NCI-H2227 (cell line): Measurements from ENCODE around the gene HSF2.
"Not testable (repeated sequence)": the region's sequence is repeated elsewhere in the genome, so short reads cannot be mapped to it uniquely, and the experiment has no call there.

Experiments used
- DNase-seq: peaks from one replicate; lab custom pipeline; 2025; ENCODE audit not compliant: unreplicated experiment; lab: John Stamatoyannopoulos, UW

Gene HSF2

DNA sequence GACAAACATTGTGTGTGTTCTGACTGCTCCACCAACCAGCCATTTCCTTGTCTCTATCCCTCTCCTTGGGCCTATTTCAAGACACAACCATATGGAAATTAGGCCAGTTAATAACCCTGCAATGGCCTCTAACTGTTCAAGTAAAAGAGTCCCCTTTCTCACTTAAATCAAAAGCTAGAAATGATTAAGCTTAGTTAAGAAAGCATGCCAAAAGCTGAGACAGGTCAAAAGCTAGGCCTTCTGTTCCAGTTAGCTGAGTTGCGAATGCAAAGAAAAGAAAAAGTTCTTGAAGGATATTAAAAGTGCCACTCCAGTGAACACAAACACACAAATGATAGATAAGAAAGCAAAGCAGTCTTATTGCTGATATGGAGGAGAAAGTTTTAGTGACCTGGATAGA is 49.6 kb downstream of the HSF2 start:
- DNase-seq = no peak

DNA sequence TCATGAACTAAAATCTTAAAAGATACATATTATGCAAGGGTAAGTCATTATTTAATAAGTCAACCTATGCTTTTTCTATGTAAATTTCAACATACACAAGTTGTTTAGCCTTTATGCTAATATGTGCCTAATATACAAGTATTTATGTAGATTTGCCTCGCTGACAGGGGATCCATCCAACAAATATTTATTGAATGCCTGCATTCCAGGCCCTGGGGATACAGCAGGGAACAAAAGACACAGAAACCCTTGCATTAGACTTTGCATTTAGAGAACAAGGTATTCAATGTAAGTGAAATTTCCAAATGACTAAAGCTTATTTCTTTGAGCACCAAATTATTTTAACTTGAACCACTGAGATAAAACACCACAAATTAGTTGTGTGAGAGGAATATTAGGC is 53.1 kb downstream of the HSF2 start:
- DNase-seq = no peak

DNA sequence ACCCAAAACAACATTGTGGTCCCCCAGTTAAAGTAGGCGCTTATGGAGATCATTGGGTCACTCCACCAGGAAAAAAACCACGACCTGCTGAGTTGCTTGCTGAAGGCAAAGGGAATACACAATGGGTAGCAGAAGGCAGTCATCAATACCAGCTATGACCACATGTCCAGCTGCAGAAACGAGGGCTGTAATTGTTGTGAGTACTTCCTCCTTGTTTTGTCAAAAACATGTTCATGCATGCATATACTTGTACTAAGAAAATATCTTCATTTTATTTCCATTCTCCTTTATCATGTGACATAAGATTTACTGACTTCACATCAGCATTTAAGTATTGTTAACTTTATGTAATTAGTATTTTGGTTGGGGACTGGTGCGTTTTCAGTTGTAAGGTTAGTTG is 55.2 kb downstream of the HSF2 start:
- DNase-seq = no peak

DNA sequence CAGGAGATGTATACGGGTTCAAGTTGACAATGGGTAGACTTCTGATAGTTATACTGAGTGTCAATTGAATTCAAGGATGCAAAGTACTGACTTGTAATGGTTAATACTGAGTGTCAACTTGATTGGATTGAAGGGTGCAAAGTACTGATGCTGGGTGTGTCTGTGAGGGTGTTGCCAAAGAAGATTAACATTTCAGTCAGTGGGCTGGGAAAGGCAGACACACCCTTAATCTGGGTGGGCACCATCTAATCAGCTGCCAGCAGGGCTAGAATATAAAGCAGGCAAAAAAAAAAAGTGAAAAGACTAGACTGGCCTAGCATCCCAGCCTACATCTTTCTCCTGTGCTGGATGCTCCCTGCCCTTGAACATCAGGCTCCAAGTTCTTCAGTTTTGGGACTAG is 55.7 kb downstream of the HSF2 start:
- DNase-seq = not testable (repeated sequence)

DNA sequence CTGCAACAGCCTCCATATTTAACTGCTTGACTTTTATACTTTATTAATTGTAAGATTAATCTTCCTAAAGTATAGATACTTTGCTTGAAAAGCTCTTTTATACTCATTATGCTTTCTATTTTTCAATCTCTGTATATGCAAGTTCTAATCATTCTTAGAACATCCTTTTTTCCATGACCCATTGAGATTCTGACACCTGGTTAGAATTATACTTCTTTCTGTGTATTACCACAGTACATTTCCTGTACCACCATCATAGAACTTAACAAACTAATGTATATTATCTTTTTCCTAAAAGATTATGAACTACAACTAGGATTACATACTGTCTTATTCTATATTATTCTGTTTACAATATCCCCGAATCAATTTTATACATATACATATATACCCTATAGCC is 58.6 kb downstream of the HSF2 start:
- DNase-seq = no peak

DNA sequence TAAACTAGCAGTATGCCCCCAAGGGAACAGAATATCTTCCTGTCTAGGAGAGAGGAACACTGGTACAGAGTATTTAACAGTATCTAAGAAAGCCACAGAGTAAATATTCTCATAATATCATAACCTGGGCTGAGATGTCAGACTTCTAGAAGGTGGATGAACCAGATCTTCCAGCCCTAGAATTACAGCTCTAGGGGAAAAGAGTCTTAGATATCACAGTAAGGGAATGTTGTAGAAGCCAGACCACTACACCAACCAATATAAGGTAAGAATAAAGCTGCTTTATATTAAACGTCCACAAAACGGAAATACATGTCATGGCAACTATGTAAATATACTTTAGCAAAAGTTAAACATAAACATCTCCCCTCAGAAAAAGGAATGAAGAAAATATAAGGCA is 59.8 kb downstream of the HSF2 start:
- DNase-seq = no peak

DNA sequence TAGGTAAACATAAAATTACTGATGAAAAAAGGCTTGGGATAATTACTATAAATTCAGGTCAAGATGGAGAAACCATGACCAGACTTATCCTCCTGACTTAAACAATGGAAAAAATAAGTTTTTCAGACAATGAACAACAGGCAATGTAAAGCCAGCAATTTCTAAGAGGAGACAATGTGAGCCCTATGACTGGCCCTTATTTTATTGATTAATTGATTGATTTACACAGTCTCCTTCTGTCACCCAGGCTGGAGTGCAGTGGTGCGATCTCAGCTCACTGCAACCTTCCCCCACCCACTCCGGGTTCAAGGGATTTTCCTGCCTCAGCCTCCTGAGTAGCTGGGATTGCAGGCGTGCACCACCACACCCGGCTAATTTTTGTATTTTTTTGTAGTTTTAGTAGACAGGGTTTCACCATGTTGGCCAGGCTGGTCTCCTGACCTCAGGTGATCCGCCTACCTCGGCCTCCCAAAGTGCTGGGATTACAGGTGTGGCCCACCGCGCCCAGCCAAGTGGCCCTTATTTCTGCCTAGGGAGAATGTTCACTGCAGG is 60.5 kb downstream of the HSF2 start:
- not testable (repeated sequence) for DNase-seq

DNA sequence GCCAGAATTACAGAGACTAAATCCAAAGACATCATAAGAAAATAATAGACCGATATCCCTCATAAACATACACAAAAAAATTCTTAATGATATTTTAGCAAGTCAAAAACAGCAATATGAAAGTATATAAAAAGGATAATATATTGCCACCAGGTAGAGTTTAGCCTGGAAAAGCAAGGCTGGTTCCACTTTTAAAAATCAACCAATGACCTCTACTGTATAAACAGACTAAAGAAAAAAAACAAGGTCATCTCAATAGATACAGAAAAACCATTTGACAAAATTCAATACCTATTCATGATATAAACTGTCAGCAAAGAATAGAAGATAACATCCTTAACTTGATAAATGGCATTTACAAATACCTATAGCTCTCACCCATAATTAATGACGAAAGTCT is 62.4 kb downstream of the HSF2 start:
- DNase-seq = no peak

DNA sequence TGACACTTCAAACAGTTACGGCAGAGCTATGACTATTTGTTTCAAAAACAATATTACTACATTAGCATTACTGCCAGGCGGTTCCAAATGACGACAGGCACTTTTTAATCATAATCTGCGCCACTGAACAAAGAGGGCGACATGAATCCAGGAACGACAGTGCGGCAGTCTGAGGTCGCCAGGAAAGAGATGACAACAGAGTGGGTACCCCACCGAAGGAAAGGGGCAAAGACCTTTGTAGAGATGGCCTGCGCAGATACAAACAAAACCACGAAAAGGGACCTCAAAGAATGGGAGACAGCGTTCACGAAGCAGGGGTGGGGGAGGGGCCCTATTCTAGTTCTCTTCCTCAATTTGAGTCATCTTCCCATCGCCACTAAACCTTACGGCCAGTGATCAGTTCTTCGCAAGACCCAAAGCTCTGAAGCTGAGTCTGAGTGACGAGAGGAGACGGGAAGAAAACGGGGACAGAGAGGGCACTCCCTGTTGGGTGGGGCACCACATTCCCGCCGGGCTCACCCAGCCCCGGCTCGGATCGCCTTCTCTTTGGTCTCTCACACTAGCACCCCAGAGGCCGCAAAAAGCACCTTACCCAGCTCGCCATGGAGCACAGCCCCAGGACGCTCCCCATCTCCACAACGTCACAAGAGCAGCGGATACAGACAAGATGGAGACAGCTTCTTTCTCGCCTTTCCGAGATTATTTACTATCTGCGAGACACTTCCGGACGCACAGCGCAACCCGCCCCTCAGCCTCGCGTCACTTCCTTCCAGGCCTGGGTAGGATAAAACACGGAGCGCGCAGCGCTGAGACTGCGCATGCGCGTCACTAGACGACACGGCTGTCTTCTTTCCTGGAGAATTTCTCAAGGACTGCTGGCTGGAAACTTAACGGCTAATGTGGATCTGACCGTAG is 71.9 kb downstream of the HSF2 start, which contains the start of gene SERINC1:
SERINC1 (minus strand) TSS at position 701 of the 915 bp plus-strand sequence; CDS start at position 631, 70 bp downstream.
- DNase-seq = peak; percentile 93

DNA sequence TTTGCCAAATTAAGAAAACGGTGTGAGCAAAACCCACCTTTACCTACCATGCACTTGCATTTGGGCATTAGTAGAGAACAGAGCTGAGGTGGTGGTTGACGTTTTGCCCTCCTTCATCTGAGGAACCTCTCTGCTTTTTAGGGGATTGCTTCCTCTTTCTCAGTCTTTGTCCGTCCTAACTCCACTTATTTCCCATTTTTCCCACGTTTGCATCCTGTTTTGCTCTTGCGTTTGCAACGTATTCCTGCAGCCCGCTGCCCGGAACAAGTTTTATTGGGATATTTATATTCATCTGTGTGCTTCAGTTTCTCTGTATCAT is 72.5 kb downstream of the HSF2 start:
- DNase-seq = no peak

DNA sequence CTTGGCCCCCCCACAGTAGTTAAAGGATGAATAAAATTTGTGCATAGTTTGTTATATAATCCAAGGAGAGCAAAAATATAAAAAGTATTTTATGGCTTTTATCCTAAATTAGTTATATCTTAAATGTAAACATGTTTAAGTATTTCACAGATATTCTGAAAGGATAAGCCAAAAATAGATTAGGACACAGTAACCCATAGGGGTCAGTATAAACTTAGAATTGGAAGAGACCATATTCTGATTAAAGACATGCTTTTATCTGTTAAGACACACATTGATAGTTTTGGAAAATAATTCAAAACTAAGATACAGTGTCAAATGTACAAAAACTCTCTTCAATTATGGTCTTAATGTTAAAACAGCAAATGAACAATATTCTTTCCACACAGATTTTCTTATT is 76.7 kb downstream of the HSF2 start:
- peak; percentile 22 for DNase-seq

DNA sequence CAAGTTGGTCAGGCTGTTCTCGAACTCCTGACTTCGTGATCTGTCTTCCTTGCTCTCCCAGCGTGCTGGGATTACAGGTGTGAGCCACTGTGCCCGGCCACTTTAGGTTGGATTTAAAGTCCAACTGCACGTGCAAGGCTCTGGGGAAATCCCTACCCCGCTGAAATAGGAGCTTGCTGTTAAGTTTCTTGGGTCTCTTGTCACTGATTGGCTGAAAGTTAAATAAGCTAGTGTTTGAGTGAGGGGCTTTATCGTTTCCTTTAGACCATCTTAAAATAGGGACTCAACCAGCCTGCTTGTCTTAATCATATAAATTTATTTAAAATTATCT is 83.3 kb downstream of the HSF2 start:
- no peak for DNase-seq
